ENCODE data around the gene TUBA8.
A peak's percentile ranks its signal among the peaks of the same experiment; 100 is the strongest.
"Not testable (repeated sequence)": the region's sequence is repeated elsewhere in the genome, so short reads cannot be mapped to it uniquely, and the experiment has no call there.

Gene TUBA8

DNA sequence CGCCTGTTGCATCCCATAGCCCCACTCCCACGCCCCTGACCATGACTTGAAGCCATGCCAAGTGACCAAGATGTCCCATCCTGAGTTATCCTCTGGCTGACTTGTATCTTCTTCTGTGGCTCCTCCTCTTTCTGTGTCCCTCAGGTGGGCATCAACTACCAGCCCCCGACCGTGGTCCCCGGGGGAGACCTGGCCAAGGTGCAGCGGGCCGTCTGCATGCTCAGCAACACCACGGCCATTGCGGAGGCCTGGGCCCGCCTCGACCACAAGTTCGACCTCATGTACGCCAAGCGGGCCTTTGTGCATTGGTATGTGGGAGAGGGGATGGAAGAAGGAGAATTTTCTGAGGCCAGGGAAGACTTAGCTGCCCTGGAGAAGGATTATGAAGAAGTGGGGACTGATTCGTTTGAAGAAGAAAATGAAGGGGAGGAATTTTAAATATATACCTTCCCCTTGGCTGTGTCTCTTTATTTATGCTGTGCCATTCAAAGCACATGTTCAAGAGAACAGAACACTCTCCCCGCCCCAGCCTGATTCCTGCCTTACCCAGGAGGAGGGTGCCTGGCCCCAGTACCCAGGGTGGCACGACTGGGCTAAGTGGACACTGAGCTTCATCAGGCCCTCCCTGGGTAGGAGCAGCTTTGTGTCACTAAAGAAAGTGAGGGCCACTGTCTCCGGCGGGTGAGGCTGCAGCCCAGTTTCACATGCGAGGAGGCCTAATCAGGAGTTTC lies 20.3 kb downstream of the TUBA8 start:
- DNase-seq (ENCODE audit: low read depth): no peak

DNA sequence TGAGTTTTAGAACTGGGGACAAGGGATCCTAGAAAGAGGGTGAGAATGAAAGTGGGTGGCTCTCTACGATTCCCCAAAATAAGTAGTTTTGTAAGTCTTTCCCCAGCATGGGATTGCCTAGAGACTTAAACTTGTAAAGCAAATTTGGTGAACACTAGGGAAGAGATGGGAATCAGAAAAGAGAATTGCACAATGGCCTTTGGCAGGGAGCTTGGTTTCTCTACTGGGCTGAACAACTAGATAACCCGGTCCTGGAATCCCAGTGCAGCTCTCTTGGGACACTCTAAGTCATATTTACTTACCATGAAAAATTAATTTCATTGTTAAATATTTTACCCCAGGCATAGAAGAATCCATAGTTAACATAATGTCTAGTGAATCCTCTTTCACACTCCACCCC lies 22.8 kb downstream of the TUBA8 start:
- DNase-seq (ENCODE audit: low read depth): no peak

DNA sequence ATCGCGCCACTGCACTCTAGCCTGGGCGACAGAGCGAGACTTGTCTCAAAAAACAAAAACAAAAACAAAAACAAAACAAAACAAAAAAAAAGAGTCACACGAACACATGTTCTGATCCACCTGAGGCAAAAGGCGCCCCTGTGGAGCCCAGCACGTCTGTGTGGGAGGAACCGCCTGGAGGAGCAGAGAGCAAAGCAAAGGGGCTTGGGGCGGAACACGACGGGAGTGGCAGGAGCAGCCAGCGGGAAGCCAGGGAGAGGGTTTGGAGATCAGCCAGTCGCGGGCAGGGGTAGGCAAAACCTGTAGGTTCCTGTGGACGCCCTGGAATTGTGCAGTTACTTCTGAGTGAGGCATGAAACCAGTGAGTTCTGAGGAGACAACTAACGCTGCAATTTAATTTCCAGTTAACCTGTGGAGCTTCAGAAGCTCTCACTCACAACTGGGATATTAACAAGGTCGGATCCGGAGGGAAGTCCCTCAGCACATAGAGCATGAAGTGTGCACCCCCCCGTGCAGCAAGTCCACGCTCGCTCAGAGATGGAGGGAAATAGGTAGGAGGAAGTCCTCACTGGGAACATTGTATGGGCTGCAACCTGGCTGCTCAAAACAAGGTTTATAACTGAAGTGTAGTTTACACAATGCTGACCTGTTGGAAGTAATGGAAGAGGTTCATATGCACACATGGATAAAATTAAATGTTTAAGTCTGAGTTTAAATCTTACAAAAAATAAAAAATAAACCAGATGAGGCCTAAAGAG lies 26.1 kb downstream of the TUBA8 start:
- no peak for DNase-seq (ENCODE audit: low read depth)

DNA sequence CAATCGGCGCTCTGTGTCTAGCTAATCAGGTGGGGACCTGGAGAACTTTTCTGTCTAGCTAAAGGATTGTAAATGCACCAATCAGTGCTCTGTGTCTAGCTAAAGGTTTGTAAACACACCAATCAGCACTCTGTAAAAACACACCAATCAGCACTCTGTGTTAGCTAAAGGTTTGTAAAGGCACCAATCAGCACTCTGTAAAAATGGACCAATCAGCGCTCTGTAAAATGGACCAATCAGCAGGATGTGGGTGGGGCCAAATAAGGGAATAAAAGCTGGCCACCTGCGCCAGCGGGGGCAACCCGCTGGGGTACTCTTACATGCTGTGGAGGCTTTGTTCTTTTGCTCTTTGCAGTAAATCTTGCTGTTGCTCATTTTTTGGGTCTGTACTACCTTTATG lies 30.4 kb downstream of the TUBA8 start:
- DNase-seq (ENCODE audit: low read depth): not testable (repeated sequence)

DNA sequence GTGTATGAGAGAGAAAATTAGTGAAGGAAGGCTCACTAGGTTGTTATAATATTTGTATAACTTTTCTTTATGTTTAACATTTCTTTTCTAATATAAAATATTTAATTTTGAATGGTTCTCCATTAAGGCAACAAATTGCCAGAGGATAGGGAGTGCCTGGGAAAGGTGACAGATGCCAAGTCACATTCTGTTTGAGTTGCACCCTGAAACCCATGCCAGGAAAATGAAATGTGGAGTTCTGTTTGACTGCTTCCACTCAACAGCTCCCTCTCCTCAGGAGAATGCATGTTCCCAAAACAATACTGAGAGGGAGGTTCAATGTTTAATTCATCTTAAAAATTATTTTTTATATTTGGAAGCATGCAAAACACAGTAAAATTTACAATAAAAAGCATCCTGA lies 33.5 kb downstream of the TUBA8 start:
- no peak for DNase-seq (ENCODE audit: low read depth)

- DNase-seq (ENCODE audit: low read depth): no peak
Measured at GRCh38 chr22:18145676-18146388, 35.2 kb downstream of the TUBA8 start.

- no peak for DNase-seq (ENCODE audit: low read depth)
Measured at GRCh38 chr22:18146389-18146753, 35.8 kb downstream of the TUBA8 start.

- no peak for DNase-seq (ENCODE audit: low read depth)
Measured at GRCh38 chr22:18147791-18148190, 37.2 kb downstream of the TUBA8 start.

GRCh38 chr22:18148293-18148965 lies 37.8 kb downstream of the TUBA8 start:
- no peak for DNase-seq (ENCODE audit: low read depth)

DNA sequence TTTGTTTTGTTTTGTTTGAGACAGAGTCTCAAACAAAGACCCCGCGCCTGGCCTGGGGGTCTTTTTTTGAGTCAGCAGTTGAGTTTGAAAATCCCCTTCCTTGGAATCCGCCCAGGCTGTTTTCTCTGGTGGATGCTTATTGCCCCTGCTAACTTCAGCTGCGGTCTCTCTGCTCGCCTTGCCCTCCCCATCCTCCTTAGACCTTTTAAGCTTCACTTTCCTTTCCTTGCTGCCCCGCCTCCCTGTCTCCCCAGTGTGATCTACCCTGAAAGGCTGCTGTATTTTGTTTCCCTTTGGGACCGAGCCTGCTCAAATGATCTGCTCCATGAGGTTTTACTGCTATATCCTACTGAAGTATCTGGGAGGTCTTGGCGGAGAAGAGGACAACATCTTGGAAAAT lies 41.9 kb downstream of the TUBA8 start:
- DNase-seq (ENCODE audit: low read depth): no peak

DNA sequence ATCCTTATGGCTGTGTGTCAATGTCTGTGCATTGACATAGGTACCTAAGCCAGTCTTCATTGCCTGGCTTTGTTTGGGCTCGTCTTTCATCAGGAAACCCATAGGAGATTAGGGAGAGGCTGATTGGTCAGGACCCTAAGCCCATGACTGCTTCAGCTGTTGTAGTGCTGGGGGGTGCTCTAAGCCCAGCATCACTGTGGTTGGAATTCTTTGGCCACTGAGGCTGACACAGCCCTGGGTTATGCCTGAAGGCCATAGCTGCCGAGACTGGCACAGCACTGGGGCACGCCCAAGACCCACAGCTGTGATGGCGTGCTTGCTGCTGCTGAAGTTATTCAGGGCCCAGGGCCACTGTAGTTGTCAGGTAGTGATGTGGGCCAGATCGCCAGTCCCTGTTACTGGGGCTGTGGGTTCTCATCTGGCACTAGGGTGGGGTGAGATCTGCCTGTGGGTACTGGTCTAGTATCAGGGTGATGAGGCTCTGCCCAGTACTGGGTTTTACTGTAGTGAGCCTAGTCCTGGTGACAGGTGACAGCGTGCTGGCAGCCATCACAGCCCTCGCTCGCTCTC lies 44.3 kb downstream of the TUBA8 start:
- DNase-seq (ENCODE audit: low read depth): no peak

GRCh38 chr22:18155546-18155945 lies 44.9 kb downstream of the TUBA8 start:
- not testable (repeated sequence) for DNase-seq (ENCODE audit: low read depth)

GRCh38 chr22:18156878-18157713 lies 46.5 kb downstream of the TUBA8 start:
- peak; percentile 93 for DNase-seq (ENCODE audit: low read depth)

- DNase-seq (ENCODE audit: low read depth): no peak
Measured at GRCh38 chr22:18157714-18158028, 47.1 kb downstream of the TUBA8 start.

- not testable (repeated sequence) for DNase-seq (ENCODE audit: low read depth)
Measured at GRCh38 chr22:18160641-18161040, 50.0 kb downstream of the TUBA8 start.

- not testable (repeated sequence) for DNase-seq (ENCODE audit: low read depth)
Measured at GRCh38 chr22:18163843-18164242, 53.2 kb downstream of the TUBA8 start.

- not testable (repeated sequence) for DNase-seq (ENCODE audit: low read depth)
Measured at GRCh38 chr22:18164584-18164983, 54.0 kb downstream of the TUBA8 start.

DNA sequence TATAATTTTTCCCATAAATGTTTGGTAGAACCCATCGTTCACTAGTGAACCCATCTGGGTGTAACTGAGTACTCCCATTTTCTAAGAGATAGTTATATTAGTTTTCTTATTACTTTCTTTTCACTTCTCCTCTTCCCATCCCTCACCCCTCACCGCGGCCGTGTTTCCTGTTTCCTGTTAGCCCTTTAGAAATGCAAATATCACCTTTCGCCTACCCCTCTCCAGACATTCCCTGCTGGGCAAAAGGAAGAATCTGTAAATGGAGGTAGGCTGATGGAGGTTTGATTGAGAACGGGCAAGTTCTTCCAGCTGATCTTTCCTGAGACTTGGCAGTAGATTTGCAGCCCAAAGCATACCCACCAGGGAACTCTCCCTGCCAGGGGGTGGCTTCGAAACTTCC lies 54.7 kb downstream of the TUBA8 start:
- not testable (repeated sequence) for DNase-seq (ENCODE audit: low read depth)

DNA sequence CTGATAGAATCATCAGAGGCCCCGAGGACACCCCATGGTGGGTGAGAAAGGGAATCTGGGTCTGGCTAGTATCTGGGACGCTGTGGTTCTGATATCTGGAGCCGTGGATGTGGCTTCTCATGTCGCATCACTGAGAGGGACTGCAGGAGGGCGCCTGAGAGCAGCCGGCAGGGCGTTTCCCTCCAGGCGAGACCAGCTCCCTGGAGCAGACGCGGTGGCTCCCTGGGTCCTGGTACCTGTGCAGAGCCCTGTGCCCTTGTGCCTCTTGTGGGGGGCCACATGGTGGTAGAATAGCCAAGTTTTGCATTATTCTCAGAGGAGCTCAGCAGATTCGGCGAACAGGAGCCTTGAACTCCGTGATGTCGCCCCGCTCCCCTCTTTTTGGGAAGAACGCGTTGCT lies 59.7 kb downstream of the TUBA8 start:
- DNase-seq (ENCODE audit: low read depth): not testable (repeated sequence)

- DNase-seq (ENCODE audit: low read depth): not testable (repeated sequence)
Measured at GRCh38 chr22:18172203-18172602, 61.6 kb downstream of the TUBA8 start.

DNA sequence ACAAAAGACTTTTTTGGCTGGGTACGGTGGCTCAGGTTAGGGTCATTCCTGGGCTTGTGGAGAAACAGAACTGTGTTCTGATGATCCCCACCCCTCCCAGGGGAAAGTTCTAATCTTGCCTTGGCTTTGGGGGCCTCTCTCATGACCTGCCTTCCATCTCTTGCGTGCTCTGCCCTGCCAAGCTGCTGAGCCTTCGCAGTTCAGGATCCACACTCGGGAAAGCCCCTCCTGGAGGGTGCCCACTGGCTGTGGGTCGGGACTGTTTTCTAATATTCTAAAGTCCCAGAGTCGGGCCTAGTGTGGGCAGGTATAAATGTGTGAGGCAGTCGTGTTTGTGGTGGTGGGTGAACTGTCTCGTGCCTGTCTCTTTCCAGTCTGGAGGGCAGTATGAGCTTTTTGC lies 62.2 kb downstream of the TUBA8 start:
- DNase-seq (ENCODE audit: low read depth): not testable (repeated sequence)

Data from non-pigmented ciliary epithelial cell (primary cell).